ENCODE data around the gene ITPKB.

Gene ITPKB

DNA sequence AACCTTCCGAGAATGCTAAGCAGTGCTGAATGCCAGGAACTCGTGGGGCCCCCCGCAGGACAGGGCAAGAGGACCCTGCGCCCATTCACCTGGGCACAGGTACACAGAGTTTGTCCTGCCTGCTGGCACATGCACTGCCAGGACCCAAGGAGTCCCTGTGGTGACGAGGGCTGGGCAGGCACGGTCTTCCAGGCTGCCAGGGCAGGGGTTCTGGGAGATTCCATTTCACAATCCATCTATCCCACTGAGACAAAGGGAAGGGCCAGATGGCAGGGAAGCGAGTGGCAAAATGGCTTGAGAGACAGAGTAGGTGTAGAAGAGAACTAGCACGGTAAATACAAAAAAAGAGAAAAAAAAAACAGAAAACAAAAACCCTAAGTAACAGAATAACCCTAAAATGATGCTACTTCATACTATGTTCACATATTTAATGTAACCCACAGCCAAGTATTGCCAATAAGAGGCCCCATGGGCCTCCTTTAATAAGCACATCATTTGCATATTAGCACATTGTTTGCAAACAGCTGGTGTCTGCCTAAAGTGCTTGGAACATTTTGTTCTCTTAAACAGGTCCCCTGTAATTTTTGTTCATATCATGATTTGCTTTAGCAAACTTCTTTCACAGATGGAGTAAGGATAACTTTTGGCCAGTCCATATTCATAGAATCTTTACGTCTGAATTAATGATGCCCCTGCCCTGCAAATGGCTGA is 106.8 kb downstream of the ITPKB start:
- TF ChIP-seq, protein P1, sequence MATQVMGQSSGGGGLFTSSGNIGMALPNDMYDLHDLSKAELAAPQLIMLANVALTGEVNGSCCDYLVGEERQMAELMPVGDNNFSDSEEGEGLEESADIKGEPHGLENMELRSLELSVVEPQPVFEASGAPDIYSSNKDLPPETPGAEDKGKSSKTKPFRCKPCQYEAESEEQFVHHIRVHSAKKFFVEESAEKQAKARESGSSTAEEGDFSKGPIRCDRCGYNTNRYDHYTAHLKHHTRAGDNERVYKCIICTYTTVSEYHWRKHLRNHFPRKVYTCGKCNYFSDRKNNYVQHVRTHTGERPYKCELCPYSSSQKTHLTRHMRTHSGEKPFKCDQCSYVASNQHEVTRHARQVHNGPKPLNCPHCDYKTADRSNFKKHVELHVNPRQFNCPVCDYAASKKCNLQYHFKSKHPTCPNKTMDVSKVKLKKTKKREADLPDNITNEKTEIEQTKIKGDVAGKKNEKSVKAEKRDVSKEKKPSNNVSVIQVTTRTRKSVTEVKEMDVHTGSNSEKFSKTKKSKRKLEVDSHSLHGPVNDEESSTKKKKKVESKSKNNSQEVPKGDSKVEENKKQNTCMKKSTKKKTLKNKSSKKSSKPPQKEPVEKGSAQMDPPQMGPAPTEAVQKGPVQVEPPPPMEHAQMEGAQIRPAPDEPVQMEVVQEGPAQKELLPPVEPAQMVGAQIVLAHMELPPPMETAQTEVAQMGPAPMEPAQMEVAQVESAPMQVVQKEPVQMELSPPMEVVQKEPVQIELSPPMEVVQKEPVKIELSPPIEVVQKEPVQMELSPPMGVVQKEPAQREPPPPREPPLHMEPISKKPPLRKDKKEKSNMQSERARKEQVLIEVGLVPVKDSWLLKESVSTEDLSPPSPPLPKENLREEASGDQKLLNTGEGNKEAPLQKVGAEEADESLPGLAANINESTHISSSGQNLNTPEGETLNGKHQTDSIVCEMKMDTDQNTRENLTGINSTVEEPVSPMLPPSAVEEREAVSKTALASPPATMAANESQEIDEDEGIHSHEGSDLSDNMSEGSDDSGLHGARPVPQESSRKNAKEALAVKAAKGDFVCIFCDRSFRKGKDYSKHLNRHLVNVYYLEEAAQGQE (IDR thresholded peaks at IDR 0.05; ENCODE audit: insufficient replicate concordance, low read depth): no peak
- TF ChIP-seq SPI1 (IDR thresholded peaks at IDR 0.05; ENCODE audit: borderline replicate concordance, low read depth) (no peak), POLR2AphosphoS5 (IDR thresholded peaks at IDR 0.05; ENCODE audit: low read depth) (no peak), GABPA (IDR thresholded peaks at IDR 0.05; ENCODE audit: low read depth) (no peak)
- TF ChIP-seq, protein P2, sequence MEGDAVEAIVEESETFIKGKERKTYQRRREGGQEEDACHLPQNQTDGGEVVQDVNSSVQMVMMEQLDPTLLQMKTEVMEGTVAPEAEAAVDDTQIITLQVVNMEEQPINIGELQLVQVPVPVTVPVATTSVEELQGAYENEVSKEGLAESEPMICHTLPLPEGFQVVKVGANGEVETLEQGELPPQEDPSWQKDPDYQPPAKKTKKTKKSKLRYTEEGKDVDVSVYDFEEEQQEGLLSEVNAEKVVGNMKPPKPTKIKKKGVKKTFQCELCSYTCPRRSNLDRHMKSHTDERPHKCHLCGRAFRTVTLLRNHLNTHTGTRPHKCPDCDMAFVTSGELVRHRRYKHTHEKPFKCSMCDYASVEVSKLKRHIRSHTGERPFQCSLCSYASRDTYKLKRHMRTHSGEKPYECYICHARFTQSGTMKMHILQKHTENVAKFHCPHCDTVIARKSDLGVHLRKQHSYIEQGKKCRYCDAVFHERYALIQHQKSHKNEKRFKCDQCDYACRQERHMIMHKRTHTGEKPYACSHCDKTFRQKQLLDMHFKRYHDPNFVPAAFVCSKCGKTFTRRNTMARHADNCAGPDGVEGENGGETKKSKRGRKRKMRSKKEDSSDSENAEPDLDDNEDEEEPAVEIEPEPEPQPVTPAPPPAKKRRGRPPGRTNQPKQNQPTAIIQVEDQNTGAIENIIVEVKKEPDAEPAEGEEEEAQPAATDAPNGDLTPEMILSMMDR (IDR thresholded peaks at IDR 0.05; ENCODE audit: insufficient read depth, low read length): no peak
- DNase-seq (ENCODE audit: low read depth in 1 of 2, low spot score in 1 of 2): no peak
- H3K27ac ChIP-seq (replicated peaks): no peak overlapping the region
- H3K27me3 ChIP-seq (ENCODE audit: insufficient read depth, poor library complexity, severe bottlenecking): no peaks in the 10 kb centered on the region
- H3K4me3 ChIP-seq (replicated peaks; ENCODE audit: insufficient read depth, low read length): no peak overlapping the region

DNA sequence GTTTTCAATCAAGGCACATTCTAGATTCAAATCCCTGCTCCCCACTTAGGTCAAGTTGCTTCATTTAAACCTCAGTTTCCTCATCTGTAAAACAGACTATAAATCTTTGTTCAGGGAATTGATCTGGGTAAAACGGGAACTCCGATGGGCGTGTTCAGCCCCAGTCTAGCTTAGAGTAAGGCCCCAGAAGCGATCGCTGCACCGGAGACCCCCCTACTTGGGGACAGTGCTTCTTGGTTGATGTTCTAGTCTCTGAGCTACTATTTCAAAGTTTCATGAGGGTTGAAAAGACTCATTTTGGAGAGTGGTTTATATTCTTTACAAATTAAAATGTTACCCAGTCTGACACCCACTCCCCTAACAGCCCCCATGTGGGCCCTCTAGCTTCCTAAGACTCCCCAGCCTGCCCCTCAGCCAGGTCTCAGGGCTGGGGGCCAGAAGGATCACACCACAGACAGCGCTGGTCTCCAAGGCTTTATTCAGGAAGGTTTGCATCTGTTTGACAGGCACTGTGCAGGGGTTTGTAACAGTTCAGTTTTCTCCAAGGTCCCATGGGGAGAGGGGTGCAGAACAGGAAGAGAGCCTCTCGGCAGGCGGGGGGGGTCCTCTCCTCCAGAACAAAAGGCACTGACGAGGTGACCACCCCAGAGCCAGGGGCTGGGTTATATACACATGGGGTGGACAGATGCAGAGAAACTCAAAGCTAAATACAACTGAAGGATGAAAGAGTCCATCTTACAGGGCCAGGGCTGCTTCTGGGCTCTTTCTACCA is 107.7 kb downstream of the ITPKB start:
- DNase-seq (ENCODE audit: low read depth in 1 of 2, low spot score in 1 of 2): no peak
- TF ChIP-seq, protein P1 (IDR thresholded peaks at IDR 0.05; ENCODE audit: insufficient replicate concordance, low read depth): no peak
- TF ChIP-seq SPI1 (IDR thresholded peaks at IDR 0.05; ENCODE audit: borderline replicate concordance, low read depth) (no peak), POLR2AphosphoS5 (IDR thresholded peaks at IDR 0.05; ENCODE audit: low read depth) (no peak), GABPA (IDR thresholded peaks at IDR 0.05; ENCODE audit: low read depth) (no peak)
- TF ChIP-seq, protein P2 (IDR thresholded peaks at IDR 0.05; ENCODE audit: insufficient read depth, low read length): no peak
- Histone ChIP-seq H3K4me3 (replicated peaks; ENCODE audit: insufficient read depth, low read length) (no peak overlapping the region), H3K27ac (replicated peaks) (no peak overlapping the region), H3K27me3 (ENCODE audit: insufficient read depth, poor library complexity, severe bottlenecking) (no peaks in the 10 kb centered on the region)

DNA sequence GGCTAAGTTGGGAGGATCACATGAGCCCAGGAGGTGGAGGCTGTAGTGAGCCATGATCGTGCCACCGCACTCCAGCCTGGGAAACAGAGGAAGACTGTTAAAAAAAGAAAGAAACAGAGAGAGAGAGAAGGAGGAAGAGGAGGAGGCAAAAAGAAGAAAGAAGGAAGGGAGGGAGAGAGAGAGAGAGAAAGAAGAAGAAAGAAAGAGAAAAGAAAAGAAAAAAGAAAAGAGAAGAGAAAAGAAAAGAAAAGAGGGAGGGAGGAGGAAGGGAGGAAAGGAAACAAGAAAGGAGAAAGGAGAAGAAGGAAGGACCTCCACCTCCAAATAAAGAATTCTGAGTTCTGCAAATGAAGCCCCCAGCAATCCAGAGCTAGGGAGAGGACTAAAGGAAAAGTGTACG is 108.5 kb downstream of the ITPKB start:
- Histone ChIP-seq H3K4me3 (replicated peaks; ENCODE audit: insufficient read depth, low read length) (no peak overlapping the region), H3K27me3 (ENCODE audit: insufficient read depth, poor library complexity, severe bottlenecking) (no peaks in the 10 kb centered on the region), H3K27ac (replicated peaks) (no peak overlapping the region)
- DNase-seq (ENCODE audit: low read depth in 1 of 2, low spot score in 1 of 2): no peak
- TF ChIP-seq SPI1 (IDR thresholded peaks at IDR 0.05; ENCODE audit: borderline replicate concordance, low read depth): no peak
- TF ChIP-seq, protein P1 (IDR thresholded peaks at IDR 0.05; ENCODE audit: insufficient replicate concordance, low read depth): no peak
- TF ChIP-seq POLR2AphosphoS5 (IDR thresholded peaks at IDR 0.05; ENCODE audit: low read depth): no peak
- TF ChIP-seq, protein P2 (IDR thresholded peaks at IDR 0.05; ENCODE audit: insufficient read depth, low read length): no peak
- no peak for TF ChIP-seq GABPA (IDR thresholded peaks at IDR 0.05; ENCODE audit: low read depth)
